HG03196 (cell line): ENCODE results near the gene AHCYL2.
"Not testable (repeated sequence)": the region's sequence is repeated elsewhere in the genome, so short reads cannot be mapped to it uniquely, and the experiment has no call there.

Experiments
- ATAC-seq: cut with Tn5 transposase; IDR thresholded peaks from one replicate; pipeline ENCODE4 v1.9.1; 2021; ENCODE audit not compliant: unreplicated experiment

Gene AHCYL2

GRCh38 chr7:129412501-129412900 is 187.7 kb downstream of the AHCYL2 start:
- no peak for ATAC-seq

- ATAC-seq: no peak
Measured at GRCh38 chr7:129417073-129417472, 192.2 kb downstream of the AHCYL2 start.

GRCh38 chr7:129421717-129422250 is 197.0 kb downstream of the AHCYL2 start:
- no peak for ATAC-seq

- no peak for ATAC-seq
Measured at GRCh38 chr7:129422727-129423126, 197.9 kb downstream of the AHCYL2 start.

- no peak for ATAC-seq
Measured at GRCh38 chr7:129423700-129424410, 199.0 kb downstream of the AHCYL2 start.

GRCh38 chr7:129426482-129426881 is 201.7 kb downstream of the AHCYL2 start:
- ATAC-seq: no peak

GRCh38 chr7:129427526-129428045 is 202.8 kb downstream of the AHCYL2 start:
- ATAC-seq: no peak

GRCh38 chr7:129431911-129432643 is 207.2 kb downstream of the AHCYL2 start:
- ATAC-seq: no peak

- peak; percentile 95 for ATAC-seq
Measured at GRCh38 chr7:129433847-129434674, 209.2 kb downstream of the AHCYL2 start, which contains the start of gene STRIP2. Gene STRIP2 (plus strand): TSS chr7:129434432. CDS start chr7:129434473, 41 bp downstream.

- no peak for ATAC-seq
Measured at GRCh38 chr7:129434675-129435318, 210.0 kb downstream of the AHCYL2 start.

- ATAC-seq: no peak
Measured at GRCh38 chr7:129435414-129435829, 210.6 kb downstream of the AHCYL2 start.

GRCh38 chr7:129436335-129436923 is 211.6 kb downstream of the AHCYL2 start:
- ATAC-seq: no peak

GRCh38 chr7:129437190-129437589 is 212.4 kb downstream of the AHCYL2 start:
- ATAC-seq: no peak

- no peak for ATAC-seq
Measured at GRCh38 chr7:129438281-129438838, 213.5 kb downstream of the AHCYL2 start.

GRCh38 chr7:129438839-129439651 is 214.2 kb downstream of the AHCYL2 start:
- ATAC-seq: no peak

GRCh38 chr7:129439963-129440625 is 215.3 kb downstream of the AHCYL2 start:
- ATAC-seq: no peak

GRCh38 chr7:129443612-129444011 is 218.8 kb downstream of the AHCYL2 start:
- ATAC-seq: no peak

GRCh38 chr7:129444776-129445175 is 219.9 kb downstream of the AHCYL2 start:
- ATAC-seq: not testable (repeated sequence)
